Kidney capillary endothelial cell (primary cell): ENCODE results near the gene SYTL2.
"Not testable (repeated sequence)": the region's sequence is repeated elsewhere in the genome, so short reads cannot be mapped to it uniquely, and the experiment has no call there.

Experiments
- DNase-seq: peaks from one replicate; pipeline ENCODE4 v3.0.0-alpha.2; 2018; ENCODE audit warnings: low spot score

SYTL2 gene

DNA sequence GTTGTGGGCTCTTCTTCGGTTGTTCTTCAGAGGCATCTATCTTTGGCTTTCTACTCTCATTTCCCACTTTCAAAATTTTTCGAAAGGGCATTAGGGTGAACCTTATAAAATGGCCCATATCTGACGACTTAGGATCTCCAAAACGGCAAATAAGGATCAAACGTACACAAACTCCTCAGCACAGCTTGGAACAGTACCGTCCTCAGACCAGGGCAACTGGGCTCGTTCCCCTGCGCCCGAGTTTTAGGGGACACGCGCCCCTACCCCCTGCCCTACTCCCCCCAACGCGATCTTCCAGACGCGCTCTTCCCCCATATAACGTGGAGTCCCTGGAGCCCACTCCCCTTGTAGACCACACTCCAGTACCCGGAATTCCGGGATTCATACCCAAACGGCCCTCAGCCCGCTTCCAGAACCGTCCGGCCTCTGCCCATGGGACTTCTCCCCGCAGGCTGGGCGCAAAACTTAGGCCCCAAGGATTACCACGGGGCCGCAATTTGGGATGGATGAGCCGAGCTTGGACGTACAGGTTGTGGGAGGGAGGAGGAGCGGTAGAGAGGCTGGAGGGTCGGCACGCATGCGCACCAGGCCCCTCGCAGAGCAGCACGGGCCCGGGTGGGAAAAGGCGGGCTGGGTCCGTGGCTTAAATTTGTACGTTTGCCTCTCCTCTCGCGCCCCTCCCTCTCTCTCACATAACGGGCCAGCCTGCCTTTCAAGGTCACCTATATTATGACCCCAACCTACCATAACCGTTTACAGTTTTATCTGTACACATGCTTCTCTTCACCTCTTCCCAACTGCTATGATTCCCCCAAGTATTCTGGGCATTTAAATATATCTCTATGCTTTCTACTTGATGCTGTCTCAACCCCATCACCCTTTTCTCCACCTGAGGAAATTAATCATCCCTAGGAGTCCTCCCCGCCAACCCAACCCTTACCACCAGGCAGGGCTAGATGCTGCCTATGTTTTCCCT is 128.3 kb downstream of the SYTL2 start:
- DNase-seq: no peak

GRCh38 chr11:85680897-85681296 is 130.0 kb downstream of the SYTL2 start:
- no peak for DNase-seq

- no peak for DNase-seq
These were observed 131.4 kb downstream of the SYTL2 start for GRCh38 chr11:85679576-85679975.

- DNase-seq: no peak
These were observed 137.5 kb downstream of the SYTL2 start for GRCh38 chr11:85673393-85673792.

DNA sequence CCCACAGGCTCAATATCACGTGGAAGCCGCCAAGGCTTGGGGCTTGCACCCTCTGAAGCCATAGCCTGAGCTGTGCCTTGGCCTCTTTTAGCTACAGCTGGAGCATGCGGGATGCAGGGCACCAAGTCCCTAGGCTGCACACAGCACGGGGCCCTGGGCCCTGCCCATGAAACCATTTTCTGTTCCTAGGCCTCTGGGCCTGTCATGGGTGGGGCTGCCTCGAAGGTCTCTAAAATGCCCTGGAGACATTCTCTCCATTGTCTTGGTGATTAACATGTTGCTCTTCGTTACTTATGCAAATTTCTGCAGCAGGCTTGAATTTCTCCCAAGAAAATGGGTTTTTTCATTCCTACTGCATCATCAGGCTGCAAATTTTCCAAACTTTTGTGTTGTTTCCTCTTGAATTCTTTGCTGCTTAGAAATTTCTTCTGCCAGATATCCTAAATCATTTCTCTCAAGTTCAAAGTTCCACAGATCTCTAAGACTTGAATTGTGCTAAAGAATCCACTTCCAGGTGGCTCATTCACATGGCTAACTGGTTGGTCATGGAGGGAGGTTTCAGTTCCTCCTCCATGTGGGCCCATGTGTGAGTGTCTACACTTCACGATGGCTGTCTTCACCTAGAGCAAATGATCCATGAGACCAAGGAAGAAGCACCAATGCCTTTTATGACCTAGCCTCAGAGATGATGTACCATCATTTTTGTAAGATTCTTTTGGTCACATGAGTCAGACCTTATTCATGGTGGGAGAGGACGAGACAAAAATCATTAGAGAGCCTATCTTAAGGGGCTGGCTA is 138.6 kb downstream of the SYTL2 start:
- no peak for DNase-seq

- not testable (repeated sequence) for DNase-seq
These were observed 139.8 kb downstream of the SYTL2 start for GRCh38 chr11:85670949-85671663.

- no peak for DNase-seq
These were observed 142.8 kb downstream of the SYTL2 start for GRCh38 chr11:85668157-85668556.

DNA sequence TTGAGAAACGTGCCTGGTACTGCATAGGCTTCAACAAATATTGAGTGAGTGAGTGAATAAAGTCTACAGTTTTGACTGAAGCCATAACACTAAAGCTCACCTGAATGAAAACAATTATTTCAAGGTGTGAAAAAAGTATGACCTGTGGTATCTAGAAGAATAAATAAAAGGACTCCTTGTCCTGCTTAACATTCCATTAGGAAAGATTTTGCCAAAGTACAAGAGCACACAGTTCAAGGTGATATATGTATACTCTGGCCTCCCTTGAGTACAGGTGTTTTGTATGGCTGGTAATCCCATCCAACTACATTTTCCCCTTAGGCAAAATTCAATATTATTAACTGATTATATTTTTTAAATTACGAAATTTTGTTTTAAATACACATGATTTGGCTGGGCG is 144.3 kb downstream of the SYTL2 start:
- DNase-seq: no peak

- DNase-seq: no peak
These were observed 145.2 kb downstream of the SYTL2 start for GRCh38 chr11:85665733-85666132.

- peak; percentile 84 for DNase-seq
These were observed 146.1 kb downstream of the SYTL2 start, which contains the start of gene CREBZF for GRCh38 chr11:85664615-85665481. TSS of gene CREBZF (minus strand) at chr11:85665129. CDS start at chr11:85664875, 254 bp downstream.

DNA sequence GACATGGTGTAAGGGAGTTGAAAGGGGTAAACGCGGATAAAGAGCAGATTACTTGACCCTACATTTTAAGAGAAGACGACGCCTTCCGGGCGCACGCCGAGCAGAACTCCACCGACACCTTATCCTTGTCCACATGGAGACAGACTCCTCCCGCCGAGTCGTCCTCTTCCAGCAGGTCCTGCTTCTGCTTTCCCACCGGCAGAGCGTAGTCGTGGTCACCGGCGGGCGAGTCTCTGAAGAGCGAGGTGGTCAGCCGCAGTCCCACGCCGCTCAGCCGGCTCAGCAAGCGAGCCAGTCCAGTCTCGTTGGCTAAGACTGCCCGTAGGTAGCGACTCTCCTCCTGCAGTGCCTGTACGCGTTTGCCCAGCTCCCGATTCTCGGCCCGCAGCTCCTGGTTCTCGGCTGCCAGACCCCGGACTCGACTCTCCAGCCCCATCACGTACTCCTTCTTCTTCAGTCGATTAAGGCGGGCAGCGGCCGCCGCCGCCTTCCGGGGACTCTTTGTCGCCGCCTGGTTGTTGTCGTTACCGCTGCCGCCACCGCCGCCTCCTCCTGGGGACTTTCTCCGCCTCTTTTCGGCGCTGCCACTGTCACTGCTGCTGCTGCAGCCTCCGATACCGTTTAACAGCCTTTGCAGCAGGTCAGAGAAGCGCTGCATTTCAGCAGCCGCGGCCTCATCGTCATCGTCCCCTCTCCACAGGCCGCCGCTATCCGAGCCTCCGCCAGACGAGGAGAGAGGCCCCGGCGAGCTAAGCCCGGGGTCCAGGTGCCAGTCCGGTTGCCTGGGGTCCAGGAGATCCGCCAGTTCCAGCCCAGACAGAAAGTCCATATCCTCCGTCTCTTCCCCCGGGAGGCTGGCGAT is 147.0 kb downstream of the SYTL2 start:
- peak; percentile 48 for DNase-seq

DNA sequence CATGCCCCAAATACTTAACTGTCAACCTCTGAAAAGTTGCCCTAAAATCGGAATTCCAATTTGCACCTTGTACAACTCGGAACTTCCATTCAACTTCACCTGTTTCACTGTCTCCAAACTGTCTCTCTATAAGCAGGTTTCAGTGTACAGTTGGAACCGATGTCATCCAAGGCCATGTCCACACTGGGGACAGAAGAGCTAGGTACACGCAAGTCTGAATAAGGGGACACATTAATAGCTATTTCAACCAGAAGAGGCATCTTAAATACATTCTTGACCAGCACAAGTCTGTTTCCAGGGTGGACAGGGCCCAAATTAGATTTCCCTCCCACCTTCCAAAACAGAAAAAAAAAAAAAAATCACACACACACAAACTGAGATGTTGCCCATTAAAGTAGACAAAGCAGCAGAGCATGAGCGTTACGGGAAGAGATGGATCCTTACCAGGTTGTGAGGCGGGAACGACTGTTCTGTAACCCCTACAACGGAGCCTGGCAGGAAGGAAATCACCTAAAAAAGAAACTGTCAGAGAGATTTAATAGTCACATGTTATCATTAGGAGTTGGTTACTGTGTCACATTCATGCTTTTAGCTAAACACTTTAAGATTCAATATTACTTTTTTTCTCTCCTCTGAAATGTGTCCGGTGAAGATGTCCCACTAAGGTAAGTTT is 147.7 kb downstream of the SYTL2 start:
- no peak for DNase-seq

- no peak for DNase-seq
These were observed 148.8 kb downstream of the SYTL2 start for GRCh38 chr11:85661972-85662664.

GRCh38 chr11:85658180-85658579 is 152.8 kb downstream of the SYTL2 start:
- no peak for DNase-seq

GRCh38 chr11:85656777-85657176 is 154.2 kb downstream of the SYTL2 start:
- DNase-seq: no peak

DNA sequence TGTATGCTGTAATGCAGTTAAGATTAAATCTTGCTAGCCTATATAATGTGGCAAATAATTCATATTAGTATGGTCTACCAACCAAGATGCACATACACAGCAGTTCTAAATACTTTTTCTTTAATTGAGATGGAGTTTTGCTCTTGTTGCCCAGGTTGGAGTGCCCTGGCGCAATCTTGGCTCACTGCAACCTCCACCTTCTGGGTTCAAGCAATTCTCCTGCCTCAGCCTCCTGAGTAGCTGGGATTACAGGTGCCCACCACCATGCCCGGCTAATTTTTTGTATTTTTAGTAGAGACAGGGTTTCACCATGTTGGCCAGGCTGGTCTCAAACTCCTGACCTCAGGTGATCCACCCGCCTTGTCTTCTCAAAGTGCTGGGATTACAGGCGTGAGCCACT is 156.6 kb downstream of the SYTL2 start:
- not testable (repeated sequence) for DNase-seq

GRCh38 chr11:85652786-85653447 is 158.0 kb downstream of the SYTL2 start:
- no peak for DNase-seq

DNA sequence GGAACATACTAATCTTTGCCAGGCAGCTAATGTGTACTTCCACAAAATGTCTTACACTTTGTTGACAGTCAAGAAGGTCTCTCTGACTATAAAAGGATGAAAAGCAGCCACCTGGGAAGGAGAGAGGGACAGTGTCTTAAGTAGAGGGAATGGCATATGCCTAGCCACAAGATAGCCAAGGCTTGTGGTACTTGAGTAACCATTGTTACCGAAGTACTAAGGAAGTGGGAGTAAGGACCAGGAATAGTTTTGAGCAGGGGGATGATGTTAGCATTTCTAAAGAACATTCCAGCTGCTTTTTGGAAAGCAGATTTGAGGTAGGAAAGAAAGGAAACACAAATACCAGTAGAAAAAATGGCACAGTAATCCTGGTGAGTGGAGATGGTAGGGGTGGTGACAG is 159.8 kb downstream of the SYTL2 start:
- no peak for DNase-seq
